Measurements from ENCODE around the gene FSD1. TPM values are rescaled to one million over a fixed set of nuclear protein-coding genes. Genes with fewer than 3 reads are reported as not detected.
"Not testable (repeated sequence)": the region's sequence is repeated elsewhere in the genome, so short reads cannot be mapped to it uniquely, and the experiment has no call there.

Gene FSD1
- total RNA-seq, 1 donor from 2014 or later: 15.6 TPM

GRCh38 chr19:4284974-4285373 lies 19.4 kb upstream of the FSD1 start:
- peaks cover under 1% of the 10 kb centered on the region for H3K4me1 Mint-ChIP-seq (ENCODE audit: unreplicated experiment)

GRCh38 chr19:4286141-4286540 lies 18.3 kb upstream of the FSD1 start:
- H3K36me3 Mint-ChIP-seq (ENCODE audit: unreplicated experiment); H3K27ac Mint-ChIP-seq (ENCODE audit: unreplicated experiment); H3K4me1 Mint-ChIP-seq (ENCODE audit: unreplicated experiment); DNase-seq (ENCODE audit: extremely low spot score, unreplicated experiment); H3K9me3 Mint-ChIP-seq (ENCODE audit: unreplicated experiment); H3K4me3 Mint-ChIP-seq (ENCODE audit: unreplicated experiment): not testable (repeated sequence)
- H3K27me3 Mint-ChIP-seq (ENCODE audit: unreplicated experiment): peaks cover 36% of the 10 kb centered on the region

More at GRCh38 chr19:4284974-4285373, 19.4 kb upstream of the FSD1 start:
- H3K4me3 Mint-ChIP-seq (ENCODE audit: unreplicated experiment): no peak overlapping the region
- H3K36me3 Mint-ChIP-seq (ENCODE audit: unreplicated experiment): no peaks in the 10 kb centered on the region
- no peak for DNase-seq (ENCODE audit: extremely low spot score, unreplicated experiment)
- H3K9me3 Mint-ChIP-seq (ENCODE audit: unreplicated experiment): no peaks in the 10 kb centered on the region
- no peak for TF ChIP-seq CTCF (IDR thresholded peaks at IDR 0.05)
- H3K27ac Mint-ChIP-seq (ENCODE audit: unreplicated experiment): no peak overlapping the region
- H3K27me3 Mint-ChIP-seq (ENCODE audit: unreplicated experiment): peaks cover 45% of the 10 kb centered on the region

- TF ChIP-seq CTCF (IDR thresholded peaks at IDR 0.05): no peak
- no peak for DNase-seq (ENCODE audit: extremely low spot score, unreplicated experiment)
- H3K4me1 Mint-ChIP-seq (ENCODE audit: unreplicated experiment): no peaks in the 10 kb centered on the region
- peaks cover 24% of the 10 kb centered on the region for H3K27me3 Mint-ChIP-seq (ENCODE audit: unreplicated experiment)
- no peaks in the 10 kb centered on the region for H3K9me3 Mint-ChIP-seq (ENCODE audit: unreplicated experiment)
- no peak overlapping the region for H3K27ac Mint-ChIP-seq (ENCODE audit: unreplicated experiment)
- no peak overlapping the region for H3K4me3 Mint-ChIP-seq (ENCODE audit: unreplicated experiment)
- H3K36me3 Mint-ChIP-seq (ENCODE audit: unreplicated experiment): no peaks in the 10 kb centered on the region
These were observed 16.2 kb upstream of the FSD1 start for GRCh38 chr19:4288091-4288777.

- DNase-seq (ENCODE audit: extremely low spot score, unreplicated experiment): no peak
- H3K9me3 Mint-ChIP-seq (ENCODE audit: unreplicated experiment): no peaks in the 10 kb centered on the region
- no peak for TF ChIP-seq CTCF (IDR thresholded peaks at IDR 0.05)
- H3K4me1 Mint-ChIP-seq (ENCODE audit: unreplicated experiment): no peaks in the 10 kb centered on the region
- H3K36me3 Mint-ChIP-seq (ENCODE audit: unreplicated experiment): no peaks in the 10 kb centered on the region
- peaks cover 9% of the 10 kb centered on the region for H3K27me3 Mint-ChIP-seq (ENCODE audit: unreplicated experiment)
- H3K27ac Mint-ChIP-seq (ENCODE audit: unreplicated experiment): no peak overlapping the region
- H3K4me3 Mint-ChIP-seq (ENCODE audit: unreplicated experiment): no peak overlapping the region
These were observed 13.1 kb upstream of the FSD1 start for GRCh38 chr19:4291184-4291732.

GRCh38 chr19:4292515-4292914 lies 11.9 kb upstream of the FSD1 start:
- Mint-ChIP-seq H3K4me1 (ENCODE audit: unreplicated experiment) (no peaks in the 10 kb centered on the region), H3K27me3 (ENCODE audit: unreplicated experiment) (peaks cover 4% of the 10 kb centered on the region), H3K4me3 (ENCODE audit: unreplicated experiment) (no peak overlapping the region), H3K36me3 (ENCODE audit: unreplicated experiment) (no peaks in the 10 kb centered on the region), H3K9me3 (ENCODE audit: unreplicated experiment) (no peaks in the 10 kb centered on the region), H3K27ac (ENCODE audit: unreplicated experiment) (no peak overlapping the region)
- TF ChIP-seq CTCF (IDR thresholded peaks at IDR 0.05): no peak
- DNase-seq (ENCODE audit: extremely low spot score, unreplicated experiment): no peak
